ENCODE measurements around the gene SUPT20HL1.
"Not testable (repeated sequence)": the region's sequence is repeated elsewhere in the genome, so short reads cannot be mapped to it uniquely, and the experiment has no call there.

The SUPT20HL1 gene

GRCh38 chrX:24363432-24364181 is 3.2 kb downstream of the SUPT20HL1 start:
- not testable (repeated sequence) for DNase-seq (ENCODE audit: low read depth in 2 of 2)

GRCh38 chrX:24364326-24364725 is 3.9 kb downstream of the SUPT20HL1 start:
- no peak for DNase-seq (ENCODE audit: low read depth in 2 of 2)

- no peak for DNase-seq (ENCODE audit: low read depth in 2 of 2)
Observed at GRCh38 chrX:24364851-24365538, 4.6 kb downstream of the SUPT20HL1 start.

- not testable (repeated sequence) for DNase-seq (ENCODE audit: low read depth in 2 of 2)
Observed at GRCh38 chrX:24366762-24367400, 6.4 kb downstream of the SUPT20HL1 start.

GRCh38 chrX:24369816-24370215 is 9.4 kb downstream of the SUPT20HL1 start:
- DNase-seq (ENCODE audit: low read depth in 2 of 2) = no peak

- peak; percentile 32 to 42 for DNase-seq (ENCODE audit: low read depth in 2 of 2)
Observed at GRCh38 chrX:24371391-24371972, 11.0 kb downstream of the SUPT20HL1 start.

GRCh38 chrX:24372021-24372763 is 11.8 kb downstream of the SUPT20HL1 start:
- no peak for DNase-seq (ENCODE audit: low read depth in 2 of 2)

- no peak for DNase-seq (ENCODE audit: low read depth in 2 of 2)
Observed at GRCh38 chrX:24375600-24376131, 15.2 kb downstream of the SUPT20HL1 start.

- DNase-seq (ENCODE audit: low read depth in 2 of 2) = no peak
Observed at GRCh38 chrX:24376403-24376802, 16.0 kb downstream of the SUPT20HL1 start.

GRCh38 chrX:24377195-24377594 is 16.8 kb downstream of the SUPT20HL1 start:
- DNase-seq (ENCODE audit: low read depth in 2 of 2) = no peak

- DNase-seq (ENCODE audit: low read depth in 2 of 2) = no peak
Observed at GRCh38 chrX:24377911-24378468, 17.6 kb downstream of the SUPT20HL1 start.

- no peak for DNase-seq (ENCODE audit: low read depth in 2 of 2)
Observed at GRCh38 chrX:24378706-24379105, 18.3 kb downstream of the SUPT20HL1 start.

- no peak for DNase-seq (ENCODE audit: low read depth in 2 of 2)
Observed at GRCh38 chrX:24380262-24381187, 20.1 kb downstream of the SUPT20HL1 start.

GRCh38 chrX:24382315-24382714 is 21.9 kb downstream of the SUPT20HL1 start:
- not testable (repeated sequence) for DNase-seq (ENCODE audit: low read depth in 2 of 2)

- DNase-seq (ENCODE audit: low read depth in 2 of 2) = no peak
Observed at GRCh38 chrX:24387724-24388123, 27.3 kb downstream of the SUPT20HL1 start.

- DNase-seq (ENCODE audit: low read depth in 2 of 2) = no peak
Observed at GRCh38 chrX:24391389-24391788, 30.9 kb downstream of the SUPT20HL1 start.

GRCh38 chrX:24391843-24392242 is 31.4 kb downstream of the SUPT20HL1 start:
- DNase-seq (ENCODE audit: low read depth in 2 of 2) = no peak

GRCh38 chrX:24392709-24393108 is 32.3 kb downstream of the SUPT20HL1 start:
- no peak for DNase-seq (ENCODE audit: low read depth in 2 of 2)

- peak in 1 of 2 donors; percentile 18 for DNase-seq (ENCODE audit: low read depth in 2 of 2)
Observed at GRCh38 chrX:24395775-24396174, 35.3 kb downstream of the SUPT20HL1 start.
